MM.1S (cell line): ENCODE measurements around the gene CMIP.

Source experiments
- DNase-seq: peaks from one replicate; pipeline ENCODE4 v3.0.0-alpha.2; 2015
- H2AFZ ChIP-seq: fragments of 300-600 bp; sonication (generic); 2 replicates; pipeline ENCODE4 v1.6.0; 2016; ENCODE audit warnings: antibody characterized with exemption, low read length
- H3F3A ChIP-seq: fragments of 300-600 bp; sonication (generic); 2 replicates; pipeline ENCODE4 v1.6.1; 2016; ENCODE audit warnings: mild to moderate bottlenecking, antibody characterized with exemption, low read length, moderate library complexity, mixed read lengths; ENCODE audit not compliant: insufficient read depth
- H3K27ac ChIP-seq: fragments of 300-600 bp; sonication (generic); 2 replicates; pipeline ENCODE4 v1.5.1; 2016; ENCODE audit warnings: mild to moderate bottlenecking, low read length
- H3K27me3 ChIP-seq: fragments of 300-600 bp; sonication (generic); replicated peaks from 2 replicates; pipeline ENCODE4 v1.6.0; 2016; ENCODE audit warnings: low read length; ENCODE audit not compliant: insufficient read depth
- H3K36me3 ChIP-seq: fragments of 300-600 bp; sonication (generic); replicated peaks from 2 replicates; pipeline ENCODE4 v1.6.1; 2016; ENCODE audit warnings: mild to moderate bottlenecking, low read length, mixed read lengths; ENCODE audit not compliant: insufficient read depth
- H3K4me1 ChIP-seq: fragments of 300-600 bp; sonication (generic); 2 replicates; pipeline ENCODE4 v1.6.1; 2016; ENCODE audit warnings: low read length, mixed read lengths
- H3K4me2 ChIP-seq: fragments of 300-600 bp; sonication (generic); 2 replicates; pipeline ENCODE4 v1.6.0; 2016; ENCODE audit warnings: low read depth, low read length
- H3K4me3 ChIP-seq: fragments of 300-600 bp; sonication (generic); 2 replicates; pipeline ENCODE4 v1.5.1; 2016; ENCODE audit warnings: low read length, mixed read lengths
- H3K79me2 ChIP-seq: fragments of 300-600 bp; sonication (generic); 2 replicates; pipeline ENCODE4 v1.6.1; 2016; ENCODE audit warnings: mixed run types, low read length, mixed read lengths
- H3K9ac ChIP-seq: fragments of 300-600 bp; sonication (generic); 2 replicates; pipeline ENCODE4 v1.6.1; 2016; ENCODE audit warnings: low read length, mixed read lengths
- H3K9me2 ChIP-seq: fragments of 300-600 bp; sonication (generic); replicated peaks from 2 replicates; pipeline ENCODE4 v1.6.1; 2016; ENCODE audit warnings: mild to moderate bottlenecking, low read length, mixed read lengths; ENCODE audit not compliant: insufficient read depth
- H3K9me3 ChIP-seq: fragments of 300-600 bp; sonication (generic); replicated peaks from 2 replicates; pipeline ENCODE4 v1.6.1; 2016; ENCODE audit warnings: mild to moderate bottlenecking, low read length, mixed read lengths; ENCODE audit not compliant: insufficient read depth
- H4K20me1 ChIP-seq: fragments of 300-600 bp; sonication (generic); 2 replicates; pipeline ENCODE4 v1.6.1; 2016; ENCODE audit warnings: mild to moderate bottlenecking, low read length, moderate library complexity, mixed read lengths; ENCODE audit not compliant: insufficient read depth
- CTCF ChIP-seq: fragments of 300-600 bp; sonication (generic); IDR thresholded peaks from 2 replicates; pipeline ENCODE4 v1.5.1; 2016; ENCODE audit warnings: antibody characterized with exemption, low read length, mixed read lengths
- EZH2 ChIP-seq: fragments of 300-600 bp; sonication (generic); optimal IDR thresholded peaks from 2 replicates; pipeline ENCODE3; 2017; ENCODE audit warnings: low read depth, mild to moderate bottlenecking, antibody characterized with exemption, low read length, mixed read lengths
- EZH2phosphoT487 ChIP-seq: fragments of 300-600 bp; sonication (generic); IDR thresholded peaks from 2 replicates; pipeline ENCODE4 v1.6.1; 2018; ENCODE audit warnings: antibody characterized with exemption, low read length

Gene CMIP

GRCh38 chr16:81483064-81483969 lies 38.7 kb downstream of the CMIP start:
- H3K4me1 ChIP-seq: no peaks in the 10 kb centered on the region
- no peak for TF ChIP-seq EZH2
- TF ChIP-seq EZH2phosphoT487: no peak
- no peak for TF ChIP-seq CTCF
- H3K9ac ChIP-seq: no peak overlapping the region
- no peak overlapping the region for H3K4me3 ChIP-seq
- peaks cover 33% of the 10 kb centered on the region for H3K79me2 ChIP-seq
- H3K27ac ChIP-seq: no peak overlapping the region
- H3F3A ChIP-seq: no peaks in the 10 kb centered on the region
- H3K4me2 ChIP-seq: no peak overlapping the region
- H3K36me3 ChIP-seq: no peaks in the 10 kb centered on the region
- DNase-seq: no peak
- H3K9me3 ChIP-seq: no peaks in the 10 kb centered on the region
- H2AFZ ChIP-seq: no peak overlapping the region
- H3K9me2 ChIP-seq: no peaks in the 10 kb centered on the region
- no peaks in the 10 kb centered on the region for H4K20me1 ChIP-seq
- no peaks in the 10 kb centered on the region for H3K27me3 ChIP-seq

GRCh38 chr16:81483970-81484595 lies 39.5 kb downstream of the CMIP start:
- Histone ChIP-seq H3K27ac (no peak overlapping the region), H3K27me3 (no peaks in the 10 kb centered on the region), H3K4me1 (no peaks in the 10 kb centered on the region), H3K4me2 (no peak overlapping the region), H2AFZ (no peak overlapping the region), H4K20me1 (no peaks in the 10 kb centered on the region), H3K9me3 (no peaks in the 10 kb centered on the region), H3K36me3 (no peaks in the 10 kb centered on the region), H3K4me3 (no peak overlapping the region), H3K9ac (no peak overlapping the region), H3F3A (no peaks in the 10 kb centered on the region), H3K79me2 (peaks cover 33% of the 10 kb centered on the region), H3K9me2 (no peaks in the 10 kb centered on the region)
- TF ChIP-seq CTCF (no peak), EZH2 (no peak), EZH2phosphoT487 (no peak)
- no peak for DNase-seq

GRCh38 chr16:81484908-81485624 lies 40.5 kb downstream of the CMIP start:
- TF ChIP-seq EZH2: no peak
- no peak for TF ChIP-seq EZH2phosphoT487
- TF ChIP-seq CTCF: no peak
- no peak for DNase-seq
- Histone ChIP-seq H4K20me1 (no peaks in the 10 kb centered on the region), H3F3A (no peaks in the 10 kb centered on the region), H3K27ac (no peak overlapping the region), H3K27me3 (no peaks in the 10 kb centered on the region), H3K9ac (no peak overlapping the region), H3K4me3 (no peak overlapping the region), H3K36me3 (no peaks in the 10 kb centered on the region), H3K9me2 (no peaks in the 10 kb centered on the region), H3K4me1 (no peaks in the 10 kb centered on the region), H3K9me3 (no peaks in the 10 kb centered on the region), H3K4me2 (no peak overlapping the region), H2AFZ (no peak overlapping the region), H3K79me2 (peaks cover 28% of the 10 kb centered on the region)
